ENCODE data around the gene ZC3H7B. TPM values are rescaled to one million over a fixed set of nuclear protein-coding genes. Genes with fewer than 3 reads are reported as not detected.
A peak's percentile ranks its signal among the peaks of the same experiment; 100 is the strongest.

The ZC3H7B gene
- total RNA-seq, 1 experiment from 2014 or later, result 42.0 TPM

GRCh38 chr22:41285441-41285819 is 15.9 kb upstream of the ZC3H7B start:
- CTCF ChIA-PET, result no interaction called here

More at GRCh38 chr22:41285441-41285819, 15.9 kb upstream of the ZC3H7B start:
- H3K27ac ChIP-seq (ENCODE audit: low read depth, low read length), result peak overlapping the region; percentile 92
- POLR2A ChIA-PET, result interaction anchor here (1.1 to 1.3 kb wide), 2 partner anchors 96 to 363 kb away, joined by 3 to 7 read pairs; partner anchors contain the start of gene TEF
- ATAC-seq, result peak; percentile 35
- H3K4me3 ChIP-seq (replicated peaks in 1 of 2; ENCODE audit: low read depth in 1 of 2, low read length in 2 of 2), result peak overlapping the region; percentile 89 to 92
- no peak overlapping the region for H2AFZ ChIP-seq (ENCODE audit: low read depth, low read length, poor library complexity, severe bottlenecking)
- BruUV-seq (replicated peaks), result TSS peak; percentile 60
- TF ChIP-seq FOSL1 (IDR thresholded peaks at IDR 0.05; ENCODE audit: low read depth) (peak; percentile 65), SIN3A (IDR thresholded peaks at IDR 0.05; ENCODE audit: low read depth) (peak; percentile 1; the same call in 1 of the 2 replicates), JUND (IDR thresholded peaks at IDR 0.05) (peak; percentile 56; the same call in 1 of the 2 replicates), ZBTB33 (IDR thresholded peaks at IDR 0.05; ENCODE audit: extremely low read depth, insufficient replicate concordance, low read length) (no peak), POLR2A (IDR thresholded peaks at IDR 0.05; ENCODE audit: borderline replicate concordance, extremely low read depth, insufficient read depth, insufficient read length) (peak; percentile 27), ZFX (IDR thresholded peaks at IDR 0.05) (peak; percentile 87; the same call in 1 of the 2 replicates), POLR2AphosphoS5 (IDR thresholded peaks at IDR 0.05; ENCODE audit: low read depth, low read length) (peak; percentile 36; the same call in 1 of the 2 replicates), RAD21 (IDR thresholded peaks at IDR 0.05; ENCODE audit: low read depth) (no peak; the same call in 1 of the 2 replicates), TCF7L2 (IDR thresholded peaks at IDR 0.05; ENCODE audit: borderline replicate concordance, extremely low read depth, insufficient read depth, insufficient read length) (peak; percentile 11)
- H3K79me2 ChIP-seq (ENCODE audit: insufficient read depth, low read length), result peaks cover 54% of the 10 kb centered on the region
- no peaks in the 10 kb centered on the region for H3K9me2 ChIP-seq (ENCODE audit: insufficient read depth)
- H3K27me3 ChIP-seq (ENCODE audit: insufficient read depth, low read length), result no peaks in the 10 kb centered on the region
- intact Hi-C loops (cut with micrococcal nuclease), result no loop called here
- H3K4me1 ChIP-seq (ENCODE audit: control insufficient read depth in 1 of 2, insufficient read depth in 2 of 2, low read length in 2 of 2), result peaks cover 35 to 53% of the 10 kb centered on the region in 2 experiments
- DNase-seq (ENCODE audit: low read depth, low spot score), result peak; percentile 64
- peaks cover 15 to 37% of the 10 kb centered on the region in 2 experiments; a peak in 3 of 4 replicates for H3K36me3 ChIP-seq (ENCODE audit: control insufficient read depth in 1 of 2, insufficient read depth in 2 of 2, low read length in 2 of 2)
- no peaks in the 10 kb centered on the region for H4K20me1 ChIP-seq (ENCODE audit: insufficient read depth)
- H3K9me3 ChIP-seq (ENCODE audit: control insufficient read depth in 1 of 2, insufficient read depth in 1 of 2, low read depth in 1 of 2, low read length in 2 of 2), result no peaks in the 10 kb centered on the region
- H3K9ac ChIP-seq (ENCODE audit: low read length), result peak overlapping the region; percentile 96
- RAD21 ChIA-PET (ENCODE audit: low non-redundant PET in 1 of 2, low total read pairs in 2 of 2, uncharacterized antibody in 2 of 2, unreplicated experiment in 2 of 2), result no interaction called here
- H3K4me2 ChIP-seq (ENCODE audit: low read length), result peak overlapping the region; percentile 79

Measured in HCT116 (cell line).